ENCODE data around the gene COL4A6.
A peak's percentile ranks its signal among the peaks of the same experiment; 100 is the strongest.

The COL4A6 gene

GRCh38 chrX:108216919-108217571, 221.2 kb downstream of the COL4A6 start:
- H4K8ac ChIP-seq (ENCODE audit: low read length) = no peak overlapping the region
- H2BK120ac ChIP-seq (ENCODE audit: low read depth, low read length) = no peak overlapping the region
- no peak overlapping the region for H2BK12ac ChIP-seq (ENCODE audit: low read length in 2 of 2)
- H3K9me3 ChIP-seq (ENCODE audit: control insufficient read depth, low read length) = no peaks in the 10 kb centered on the region
- peak; percentile 77 for DNase-seq
- H3K27me3 ChIP-seq (ENCODE audit: control insufficient read depth in 1 of 2, insufficient read depth in 1 of 2, low read length in 2 of 2) = peaks cover 0 to 52% of the 10 kb centered on the region in 2 experiments
- no peak overlapping the region for H2AK5ac ChIP-seq (ENCODE audit: low read length, severe bottlenecking)
- no peak overlapping the region for H3K14ac ChIP-seq (ENCODE audit: low read length in 2 of 2)
- H3K23ac ChIP-seq (ENCODE audit: low read length in 2 of 2) = no peak overlapping the region
- no peak overlapping the region for H2BK15ac ChIP-seq (ENCODE audit: low read depth, poor library complexity, severe bottlenecking)
- H3K79me1 ChIP-seq (replicated peaks; ENCODE audit: low read length, poor library complexity, severe bottlenecking) = no peaks in the 10 kb centered on the region
- H3K4ac ChIP-seq (ENCODE audit: low read depth in 1 of 2, low read length in 2 of 2) = no peak overlapping the region
- H3K4me3 ChIP-seq (ENCODE audit: insufficient read depth in 1 of 2, low read depth in 1 of 2, low read length in 2 of 2) = no peak overlapping the region
- H3K4me1 ChIP-seq (ENCODE audit: control insufficient read depth, insufficient read depth, low read depth, low read length) = no peaks in the 10 kb centered on the region
- no peaks in the 10 kb centered on the region for H3K36me3 ChIP-seq (ENCODE audit: control insufficient read depth in 1 of 2, insufficient read depth in 2 of 2, low read depth in 1 of 2, low read length in 2 of 2)
- no peak overlapping the region for H4K91ac ChIP-seq (ENCODE audit: low read length)
- H3K9ac ChIP-seq (ENCODE audit: low read length) = no peak overlapping the region
- no CpG with 5 or more reads among the region's 3 CpGs for WGBS
- H2BK5ac ChIP-seq (ENCODE audit: low read depth, low read length, poor library complexity, severe bottlenecking) = no peak overlapping the region
- H3K27ac ChIP-seq (ENCODE audit: low read length, poor library complexity, severe bottlenecking) = no peak overlapping the region
- H3K18ac ChIP-seq (ENCODE audit: low read depth in 1 of 2, low read length in 2 of 2) = no peak overlapping the region
- no peak overlapping the region for H2AFZ ChIP-seq (ENCODE audit: low read depth, low read length)
- H3K4me2 ChIP-seq (ENCODE audit: low read length, poor library complexity, severe bottlenecking) = no peak overlapping the region

- Histone ChIP-seq H3K4ac (ENCODE audit: low read depth in 1 of 2, low read length in 2 of 2) (no peak overlapping the region), H3K4me3 (ENCODE audit: insufficient read depth in 1 of 2, low read depth in 1 of 2, low read length in 2 of 2) (no peak overlapping the region), H3K27me3 (ENCODE audit: control insufficient read depth in 1 of 2, insufficient read depth in 1 of 2, low read length in 2 of 2) (peaks cover 0 to 45% of the 10 kb centered on the region in 2 experiments), H3K9ac (ENCODE audit: low read length) (no peak overlapping the region), H2BK12ac (ENCODE audit: low read length in 2 of 2) (no peak overlapping the region), H2AK5ac (ENCODE audit: low read length, severe bottlenecking) (no peak overlapping the region), H4K8ac (ENCODE audit: low read length) (no peak overlapping the region), H2AFZ (ENCODE audit: low read depth, low read length) (no peak overlapping the region), H3K4me2 (ENCODE audit: low read length, poor library complexity, severe bottlenecking) (no peak overlapping the region), H2BK15ac (ENCODE audit: low read depth, poor library complexity, severe bottlenecking) (no peak overlapping the region), H3K27ac (ENCODE audit: low read length, poor library complexity, severe bottlenecking) (no peak overlapping the region), H3K14ac (ENCODE audit: low read length in 2 of 2) (no peak overlapping the region), H3K23ac (ENCODE audit: low read length in 2 of 2) (no peak overlapping the region), H3K79me1 (replicated peaks; ENCODE audit: low read length, poor library complexity, severe bottlenecking) (no peaks in the 10 kb centered on the region), H3K36me3 (ENCODE audit: control insufficient read depth in 1 of 2, insufficient read depth in 2 of 2, low read depth in 1 of 2, low read length in 2 of 2) (no peaks in the 10 kb centered on the region), H2BK5ac (ENCODE audit: low read depth, low read length, poor library complexity, severe bottlenecking) (no peak overlapping the region), H3K4me1 (ENCODE audit: control insufficient read depth, insufficient read depth, low read depth, low read length) (no peaks in the 10 kb centered on the region), H2BK120ac (ENCODE audit: low read depth, low read length) (no peak overlapping the region), H3K18ac (ENCODE audit: low read depth in 1 of 2, low read length in 2 of 2) (no peak overlapping the region), H3K9me3 (ENCODE audit: control insufficient read depth, low read length) (no peaks in the 10 kb centered on the region), H4K91ac (ENCODE audit: low read length) (no peak overlapping the region)
- 92% methylated on average over 1 of the region's 1 CpG for WGBS
- DNase-seq = no peak
Observed at GRCh38 chrX:108216405-108216804, 221.8 kb downstream of the COL4A6 start.

- Histone ChIP-seq H3K4ac (ENCODE audit: low read depth in 1 of 2, low read length in 2 of 2) (no peak overlapping the region), H2AK5ac (ENCODE audit: low read length, severe bottlenecking) (no peak overlapping the region), H2BK120ac (ENCODE audit: low read depth, low read length) (no peak overlapping the region), H2BK5ac (ENCODE audit: low read depth, low read length, poor library complexity, severe bottlenecking) (no peak overlapping the region), H3K79me1 (replicated peaks; ENCODE audit: low read length, poor library complexity, severe bottlenecking) (no peaks in the 10 kb centered on the region), H3K36me3 (ENCODE audit: control insufficient read depth in 1 of 2, insufficient read depth in 2 of 2, low read depth in 1 of 2, low read length in 2 of 2) (no peaks in the 10 kb centered on the region), H4K91ac (ENCODE audit: low read length) (no peak overlapping the region), H3K4me1 (ENCODE audit: control insufficient read depth, insufficient read depth, low read depth, low read length) (no peaks in the 10 kb centered on the region), H2AFZ (ENCODE audit: low read depth, low read length) (no peak overlapping the region), H3K18ac (ENCODE audit: low read depth in 1 of 2, low read length in 2 of 2) (no peak overlapping the region), H2BK15ac (ENCODE audit: low read depth, poor library complexity, severe bottlenecking) (no peak overlapping the region), H3K9ac (ENCODE audit: low read length) (no peak overlapping the region), H3K14ac (ENCODE audit: low read length in 2 of 2) (no peak overlapping the region), H3K23ac (ENCODE audit: low read length in 2 of 2) (no peak overlapping the region), H4K8ac (ENCODE audit: low read length) (no peak overlapping the region), H3K27ac (ENCODE audit: low read length, poor library complexity, severe bottlenecking) (no peak overlapping the region), H3K4me2 (ENCODE audit: low read length, poor library complexity, severe bottlenecking) (no peak overlapping the region), H3K27me3 (ENCODE audit: control insufficient read depth in 1 of 2, insufficient read depth in 1 of 2, low read length in 2 of 2) (peaks cover 0 to 53% of the 10 kb centered on the region in 2 experiments), H3K9me3 (ENCODE audit: control insufficient read depth, low read length) (no peaks in the 10 kb centered on the region), H2BK12ac (ENCODE audit: low read length in 2 of 2) (no peak overlapping the region), H3K4me3 (ENCODE audit: insufficient read depth in 1 of 2, low read depth in 1 of 2, low read length in 2 of 2) (no peak overlapping the region)
- 100% methylated on average over 1 of the region's 1 CpG for WGBS
- no peak for DNase-seq
Observed at GRCh38 chrX:108211301-108211700, 226.9 kb downstream of the COL4A6 start.

GRCh38 chrX:108209006-108209554, 229.1 kb downstream of the COL4A6 start:
- Histone ChIP-seq H3K9ac (ENCODE audit: low read length) (no peak overlapping the region), H2BK120ac (ENCODE audit: low read depth, low read length) (no peak overlapping the region), H3K4ac (ENCODE audit: low read depth in 1 of 2, low read length in 2 of 2) (no peak overlapping the region), H2AFZ (ENCODE audit: low read depth, low read length) (no peak overlapping the region), H3K23ac (ENCODE audit: low read length in 2 of 2) (no peak overlapping the region), H3K79me1 (replicated peaks; ENCODE audit: low read length, poor library complexity, severe bottlenecking) (no peaks in the 10 kb centered on the region), H3K9me3 (ENCODE audit: control insufficient read depth, low read length) (no peaks in the 10 kb centered on the region), H3K4me2 (ENCODE audit: low read length, poor library complexity, severe bottlenecking) (no peak overlapping the region), H4K91ac (ENCODE audit: low read length) (no peak overlapping the region), H3K4me3 (ENCODE audit: insufficient read depth in 1 of 2, low read depth in 1 of 2, low read length in 2 of 2) (no peak overlapping the region), H3K18ac (ENCODE audit: low read depth in 1 of 2, low read length in 2 of 2) (no peak overlapping the region), H2AK5ac (ENCODE audit: low read length, severe bottlenecking) (no peak overlapping the region), H3K27me3 (ENCODE audit: control insufficient read depth in 1 of 2, insufficient read depth in 1 of 2, low read length in 2 of 2) (peaks cover 0 to 56% of the 10 kb centered on the region in 2 experiments), H4K8ac (ENCODE audit: low read length) (no peak overlapping the region), H3K4me1 (ENCODE audit: control insufficient read depth, insufficient read depth, low read depth, low read length) (no peaks in the 10 kb centered on the region), H2BK5ac (ENCODE audit: low read depth, low read length, poor library complexity, severe bottlenecking) (no peak overlapping the region), H3K14ac (ENCODE audit: low read length in 2 of 2) (no peak overlapping the region), H2BK12ac (ENCODE audit: low read length in 2 of 2) (no peak overlapping the region), H3K27ac (ENCODE audit: low read length, poor library complexity, severe bottlenecking) (no peak overlapping the region), H3K36me3 (ENCODE audit: control insufficient read depth in 1 of 2, insufficient read depth in 2 of 2, low read depth in 1 of 2, low read length in 2 of 2) (no peaks in the 10 kb centered on the region), H2BK15ac (ENCODE audit: low read depth, poor library complexity, severe bottlenecking) (no peak overlapping the region)
- no peak for DNase-seq
- 92% methylated on average over 2 of the region's 3 CpGs for WGBS
